Transverse colon (tissue), 4 donors: Measurements from ENCODE around the gene IL16.

Experiments
- POLR2A ChIP-seq: fragments of 450-650 bp; IDR thresholded peaks from one replicate; pipeline ENCODE4 v1.6.1; 2016; ENCODE audit warnings: antibody characterized with exemption, mild to moderate bottlenecking, moderate library complexity
- POLR2AphosphoS5 ChIP-seq, 3 donors: sonication (generic); formaldehyde crosslinking; IDR thresholded peaks; one replicate each; pipeline ENCODE4 v1.6.1; 2016; ENCODE audit warnings: antibody characterized with exemption in 3 of 3
- TF ChIP-seq, protein P1 (sequence below), 5 experiments: fragments of 200-600 bp in 3 of 5; fragments of 450-650 bp in 2 of 5; sonication (generic) in 3 of 5; IDR thresholded peaks; 1 replicate in 2 of 5; 2 replicates in 3 of 5; pipeline ENCODE4 v1.5.1; 2016 to 2017; ENCODE audit warnings: antibody characterized with exemption in 5 of 5, inconsistent platforms in 3 of 5, mild to moderate bottlenecking in 2 of 5, moderate library complexity in 1 of 5

DNA sequence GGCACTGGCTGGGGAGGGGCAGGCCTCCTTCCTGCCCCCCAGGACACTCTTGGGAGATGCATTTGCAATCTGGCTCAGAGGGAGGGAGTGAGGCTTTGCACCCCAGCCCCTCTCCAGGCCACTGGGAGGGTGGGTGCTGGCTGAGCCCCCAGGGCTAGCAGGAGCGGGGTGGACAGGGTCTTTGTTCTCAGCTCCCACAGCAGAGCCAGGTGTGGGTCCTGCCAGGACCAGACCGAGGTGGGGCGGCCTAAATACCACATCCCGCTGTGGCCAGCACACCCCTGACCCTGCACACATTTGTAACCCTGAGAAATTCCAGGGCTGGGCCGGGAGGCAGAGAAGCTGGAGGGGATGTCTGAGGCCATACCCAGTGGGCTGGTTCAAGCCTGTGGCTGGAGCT is 86.2 kb downstream of the IL16 start:
- no peak for TF ChIP-seq POLR2A
- TF ChIP-seq, protein P1, sequence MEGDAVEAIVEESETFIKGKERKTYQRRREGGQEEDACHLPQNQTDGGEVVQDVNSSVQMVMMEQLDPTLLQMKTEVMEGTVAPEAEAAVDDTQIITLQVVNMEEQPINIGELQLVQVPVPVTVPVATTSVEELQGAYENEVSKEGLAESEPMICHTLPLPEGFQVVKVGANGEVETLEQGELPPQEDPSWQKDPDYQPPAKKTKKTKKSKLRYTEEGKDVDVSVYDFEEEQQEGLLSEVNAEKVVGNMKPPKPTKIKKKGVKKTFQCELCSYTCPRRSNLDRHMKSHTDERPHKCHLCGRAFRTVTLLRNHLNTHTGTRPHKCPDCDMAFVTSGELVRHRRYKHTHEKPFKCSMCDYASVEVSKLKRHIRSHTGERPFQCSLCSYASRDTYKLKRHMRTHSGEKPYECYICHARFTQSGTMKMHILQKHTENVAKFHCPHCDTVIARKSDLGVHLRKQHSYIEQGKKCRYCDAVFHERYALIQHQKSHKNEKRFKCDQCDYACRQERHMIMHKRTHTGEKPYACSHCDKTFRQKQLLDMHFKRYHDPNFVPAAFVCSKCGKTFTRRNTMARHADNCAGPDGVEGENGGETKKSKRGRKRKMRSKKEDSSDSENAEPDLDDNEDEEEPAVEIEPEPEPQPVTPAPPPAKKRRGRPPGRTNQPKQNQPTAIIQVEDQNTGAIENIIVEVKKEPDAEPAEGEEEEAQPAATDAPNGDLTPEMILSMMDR (IDR thresholded peaks at IDR 0.05), result no peak
- no peak for TF ChIP-seq POLR2AphosphoS5 (IDR thresholded peaks at IDR 0.05)
